D721Med (cell line): Measurements from ENCODE around the gene PASK.

Experiments
- DNase-seq: peaks from one replicate; pipeline ENCODE4 v3.0.0; 2011; ENCODE audit warnings: low spot score; ENCODE audit not compliant: insufficient read length
- FAIRE-seq: peaks from 2 replicates; lab custom pipeline; 2011; peaks lifted over from hg19 to GRCh38; lab: Jason Lieb, UNC
- TF ChIP-seq, protein P1 (sequence below): IDR thresholded peaks from 2 replicates; pipeline ENCODE4 v1.5.1; 2012; ENCODE audit warnings: mild to moderate bottlenecking, control low read depth; ENCODE audit not compliant: insufficient read depth; ENCODE audit errors: missing control alignments

PASK gene

GRCh38 chr2:241088791-241089732 lies 60.2 kb downstream of the PASK start:
- DNase-seq, result no peak
- TF ChIP-seq, protein P1, sequence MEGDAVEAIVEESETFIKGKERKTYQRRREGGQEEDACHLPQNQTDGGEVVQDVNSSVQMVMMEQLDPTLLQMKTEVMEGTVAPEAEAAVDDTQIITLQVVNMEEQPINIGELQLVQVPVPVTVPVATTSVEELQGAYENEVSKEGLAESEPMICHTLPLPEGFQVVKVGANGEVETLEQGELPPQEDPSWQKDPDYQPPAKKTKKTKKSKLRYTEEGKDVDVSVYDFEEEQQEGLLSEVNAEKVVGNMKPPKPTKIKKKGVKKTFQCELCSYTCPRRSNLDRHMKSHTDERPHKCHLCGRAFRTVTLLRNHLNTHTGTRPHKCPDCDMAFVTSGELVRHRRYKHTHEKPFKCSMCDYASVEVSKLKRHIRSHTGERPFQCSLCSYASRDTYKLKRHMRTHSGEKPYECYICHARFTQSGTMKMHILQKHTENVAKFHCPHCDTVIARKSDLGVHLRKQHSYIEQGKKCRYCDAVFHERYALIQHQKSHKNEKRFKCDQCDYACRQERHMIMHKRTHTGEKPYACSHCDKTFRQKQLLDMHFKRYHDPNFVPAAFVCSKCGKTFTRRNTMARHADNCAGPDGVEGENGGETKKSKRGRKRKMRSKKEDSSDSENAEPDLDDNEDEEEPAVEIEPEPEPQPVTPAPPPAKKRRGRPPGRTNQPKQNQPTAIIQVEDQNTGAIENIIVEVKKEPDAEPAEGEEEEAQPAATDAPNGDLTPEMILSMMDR, result no peak
- no peak for FAIRE-seq

DNA sequence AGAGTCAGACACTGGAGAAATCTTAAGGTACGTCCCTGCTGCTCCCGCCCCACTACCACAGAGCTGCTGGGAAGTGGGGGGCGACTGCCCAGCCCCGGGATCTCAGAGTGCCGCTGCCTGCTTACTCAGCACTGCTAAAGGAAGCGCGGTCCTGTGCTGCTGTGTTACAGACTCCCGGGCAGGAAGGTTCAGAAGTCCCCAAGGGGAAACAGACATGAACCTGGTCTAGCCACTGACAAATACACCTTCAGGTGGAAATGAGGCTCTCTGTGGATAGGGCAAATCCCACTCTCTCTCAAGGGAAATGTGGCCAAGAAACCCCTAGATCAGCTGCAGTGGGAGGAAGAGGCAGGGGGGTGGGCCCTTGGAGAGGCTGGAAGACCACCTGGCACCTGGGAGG lies 60.9 kb downstream of the PASK start:
- FAIRE-seq, result no peak
- no peak for DNase-seq
- TF ChIP-seq, protein P1, result no peak

GRCh38 chr2:241087420-241088268 lies 61.6 kb downstream of the PASK start:
- DNase-seq (no peak), FAIRE-seq (no peak)
- TF ChIP-seq, protein P1, result no peak

DNA sequence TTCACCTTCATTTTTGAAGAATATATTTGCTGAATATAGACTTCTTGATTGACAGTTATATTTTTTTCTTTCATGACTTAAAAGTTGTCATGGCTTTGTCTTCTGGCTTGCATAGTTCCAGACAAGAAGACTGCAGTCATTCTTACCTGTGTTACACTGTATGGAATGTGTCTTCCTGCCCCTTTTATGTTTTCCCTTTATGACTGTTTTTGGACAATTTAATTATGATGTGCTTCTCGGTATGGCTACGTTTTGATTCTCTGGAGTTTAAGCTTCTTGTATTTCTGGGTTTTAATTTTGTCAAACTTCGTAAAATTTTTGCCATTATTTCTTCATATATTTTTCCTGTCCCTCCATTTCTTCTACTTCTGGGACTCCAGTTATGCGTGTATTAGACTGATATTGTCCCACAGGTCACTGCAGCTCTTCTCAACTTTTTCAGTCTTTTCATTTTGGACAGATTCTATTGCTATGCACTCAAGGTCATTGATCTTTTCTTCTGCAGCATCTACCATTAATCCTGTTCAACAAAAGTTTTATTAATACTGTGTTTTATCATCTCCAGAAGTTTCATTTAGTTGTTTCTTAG lies 64.3 kb downstream of the PASK start:
- TF ChIP-seq, protein P1, result no peak
- FAIRE-seq (no peak), DNase-seq (no peak)

- TF ChIP-seq, protein P1, result no peak
- DNase-seq, result no peak
- no peak for FAIRE-seq
These were observed 66.2 kb downstream of the PASK start for GRCh38 chr2:241083091-241083415.

DNA sequence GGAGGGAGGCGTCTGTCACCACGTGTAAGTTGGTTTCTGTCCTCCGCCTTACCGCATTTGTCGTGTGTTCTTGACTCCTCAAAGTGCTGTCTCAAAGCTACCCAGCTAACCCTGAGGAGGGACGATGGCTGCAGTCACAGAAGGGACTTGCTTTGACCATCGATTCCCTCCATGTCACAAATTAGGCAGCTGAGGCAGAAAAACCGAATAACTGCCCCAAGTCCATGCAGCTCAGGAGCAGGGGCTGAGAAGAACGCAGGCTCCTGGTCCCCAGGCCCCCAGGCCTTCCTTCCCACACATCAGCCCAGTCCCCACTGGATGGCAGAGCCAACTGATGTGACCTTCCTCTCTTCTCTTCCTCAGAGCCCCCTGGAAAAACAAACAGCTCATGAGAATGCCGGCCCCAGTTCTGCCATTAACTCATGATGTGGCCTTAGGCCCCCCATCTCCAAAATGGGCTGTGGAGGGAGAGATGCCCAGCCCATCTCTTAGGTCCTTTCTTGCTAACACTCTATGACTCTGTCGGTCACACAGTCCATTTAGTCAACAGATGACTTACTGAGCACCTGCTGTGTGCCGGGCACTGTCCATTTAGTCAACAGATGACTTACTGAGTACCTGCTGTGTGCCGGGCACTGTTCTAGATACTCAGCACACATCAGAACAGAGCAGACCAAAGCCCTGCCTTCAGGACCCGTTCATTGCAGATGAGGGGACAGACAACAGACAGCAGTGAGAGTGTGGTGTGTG lies 66.8 kb downstream of the PASK start:
- TF ChIP-seq, protein P1, result no peak
- DNase-seq (no peak), FAIRE-seq (no peak)
